ENCODE measurements around the gene MRPL52.

MRPL52 gene

GRCh38 chr14:22882064-22882463 lies 52.4 kb downstream of the MRPL52 start:
- no peak for DNase-seq (ENCODE audit: low read depth in 2 of 2)

GRCh38 chr14:22882529-22883172 lies 53.0 kb downstream of the MRPL52 start:
- no peak for DNase-seq (ENCODE audit: low read depth in 2 of 2)

GRCh38 chr14:22883173-22883976 lies 53.7 kb downstream of the MRPL52 start, which contains the start of gene REM2:
REM2 (plus strand) TSS chr14:22883222; CDS start chr14:22883288, 66 bp downstream.
- no peak for DNase-seq (ENCODE audit: low read depth in 2 of 2)

- no peak for DNase-seq (ENCODE audit: low read depth in 2 of 2)
Measured at GRCh38 chr14:22884076-22884737, 54.5 kb downstream of the MRPL52 start.

All from stimulated activated CD4-positive, alpha-beta T cell treated with anti-CD3 and anti-CD28 coated beads, Interleukin-15, amount 100 ng/mL, for 48 hours (primary cell).